Adrenal gland (tissue), 5 donors: Measurements from ENCODE around the gene NHEJ1.

Experiments used
- POLR2A ChIP-seq, 2 donors: fragments of 450-650 bp; IDR thresholded peaks; one replicate each; pipeline ENCODE4 v1.6.1; 2017; ENCODE audit warnings: antibody characterized with exemption in 2 of 2, mild to moderate bottlenecking in 2 of 2, moderate library complexity in 1 of 2
- TF ChIP-seq, protein P1 (sequence below), 6 experiments: fragments of 450-650 bp in 4 of 6; fragments of 200-600 bp in 2 of 6; sonication (generic) in 1 of 6; IDR thresholded peaks; 1 replicate in 5 of 6; 2 replicates in 1 of 6; pipeline versions ENCODE4 v1.5.1 to v1.8.0; 2016 to 2021; ENCODE audit warnings: antibody characterized with exemption in 6 of 6, mild to moderate bottlenecking in 2 of 6, moderate library complexity in 1 of 6
- donor health status: DM: no; HTN: no; CAD: no.

- no peak for TF ChIP-seq POLR2A (IDR thresholded peaks at IDR 0.05)
- TF ChIP-seq, protein P1, sequence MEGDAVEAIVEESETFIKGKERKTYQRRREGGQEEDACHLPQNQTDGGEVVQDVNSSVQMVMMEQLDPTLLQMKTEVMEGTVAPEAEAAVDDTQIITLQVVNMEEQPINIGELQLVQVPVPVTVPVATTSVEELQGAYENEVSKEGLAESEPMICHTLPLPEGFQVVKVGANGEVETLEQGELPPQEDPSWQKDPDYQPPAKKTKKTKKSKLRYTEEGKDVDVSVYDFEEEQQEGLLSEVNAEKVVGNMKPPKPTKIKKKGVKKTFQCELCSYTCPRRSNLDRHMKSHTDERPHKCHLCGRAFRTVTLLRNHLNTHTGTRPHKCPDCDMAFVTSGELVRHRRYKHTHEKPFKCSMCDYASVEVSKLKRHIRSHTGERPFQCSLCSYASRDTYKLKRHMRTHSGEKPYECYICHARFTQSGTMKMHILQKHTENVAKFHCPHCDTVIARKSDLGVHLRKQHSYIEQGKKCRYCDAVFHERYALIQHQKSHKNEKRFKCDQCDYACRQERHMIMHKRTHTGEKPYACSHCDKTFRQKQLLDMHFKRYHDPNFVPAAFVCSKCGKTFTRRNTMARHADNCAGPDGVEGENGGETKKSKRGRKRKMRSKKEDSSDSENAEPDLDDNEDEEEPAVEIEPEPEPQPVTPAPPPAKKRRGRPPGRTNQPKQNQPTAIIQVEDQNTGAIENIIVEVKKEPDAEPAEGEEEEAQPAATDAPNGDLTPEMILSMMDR (IDR thresholded peaks at IDR 0.05) = no peak
These were observed 71.3 kb downstream of the NHEJ1 start for GRCh38 chr2:219089330-219089729.
